SU-DHL-6 (cell line): ENCODE results near the gene SLC6A20.

ENCODE experiments used
- CTCF ChIP-seq: fragments of 200-600 bp; sonication (generic); IDR thresholded peaks from one replicate; pipeline ENCODE4 v1.5.1; 2017; ENCODE audit warnings: antibody characterized with exemption, mild to moderate bottlenecking, low read length, moderate library complexity; ENCODE audit not compliant: insufficient read depth, poor library complexity, severe bottlenecking
- EZH2phosphoT487 ChIP-seq: fragments of 200-600 bp; sonication (generic), shearing (Covaris generic); conservative IDR thresholded peaks from 2 replicates; pipeline ENCODE4 v1.6.1; 2018; ENCODE audit warnings: mild to moderate bottlenecking, antibody characterized with exemption, low read length, moderate library complexity, mixed read lengths

GRCh38 chr3:45773072-45773471 lies 23.3 kb downstream of the SLC6A20 start:
- TF ChIP-seq CTCF = no peak
- TF ChIP-seq EZH2phosphoT487 = no peak
